GM18868 (cell line): ENCODE data around the gene RPS21.

Source experiments
- ATAC-seq: cut with Tn5 transposase; IDR thresholded peaks from one replicate; pipeline ENCODE4 v1.9.1; 2021; ENCODE audit warnings: mild to moderate bottlenecking, moderate library complexity; ENCODE audit not compliant: unreplicated experiment

Gene RPS21

GRCh38 chr20:62353289-62354030 is 33.4 kb upstream of the RPS21 start:
- ATAC-seq: no peak

DNA sequence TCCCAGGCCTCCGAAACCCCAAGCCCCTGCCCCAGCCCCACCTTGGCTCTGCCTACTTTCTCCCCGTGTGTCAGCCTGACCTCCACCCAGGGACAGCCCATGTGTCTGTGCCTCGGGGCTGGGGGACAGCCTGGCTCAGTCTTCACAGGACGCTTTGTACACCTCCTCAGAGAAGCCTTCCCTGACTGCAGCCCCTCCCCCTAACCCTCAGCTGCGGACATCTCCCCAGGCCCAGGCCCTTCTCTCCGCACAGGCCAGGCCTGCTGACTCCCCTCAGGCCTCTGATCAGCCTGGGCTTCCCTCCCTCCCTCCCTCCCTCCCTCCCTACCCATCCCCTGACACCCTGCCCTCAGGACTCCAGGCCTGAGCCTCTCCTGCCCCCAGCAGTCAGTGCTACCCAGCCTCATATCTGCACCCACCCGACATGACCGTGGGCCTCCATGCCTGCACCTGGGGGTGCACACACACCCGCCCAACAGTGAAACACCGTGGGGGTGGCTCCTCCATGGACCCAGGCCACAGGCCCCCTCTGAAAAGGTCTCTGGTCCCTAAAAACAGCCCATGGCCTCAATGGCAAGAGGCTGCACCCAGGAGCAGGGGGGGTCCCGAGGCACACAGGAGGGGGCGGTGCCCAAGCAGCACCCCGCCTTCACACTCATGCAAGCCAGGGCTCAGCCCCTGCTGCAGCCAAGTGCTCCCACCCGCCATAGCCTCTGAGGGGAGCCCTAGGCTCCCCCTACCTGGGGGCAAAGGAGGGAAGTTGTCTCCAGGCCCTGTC is 32.7 kb upstream of the RPS21 start:
- no peak for ATAC-seq

- no peak for ATAC-seq
Observed at GRCh38 chr20:62354811-62355341, 32.0 kb upstream of the RPS21 start.

DNA sequence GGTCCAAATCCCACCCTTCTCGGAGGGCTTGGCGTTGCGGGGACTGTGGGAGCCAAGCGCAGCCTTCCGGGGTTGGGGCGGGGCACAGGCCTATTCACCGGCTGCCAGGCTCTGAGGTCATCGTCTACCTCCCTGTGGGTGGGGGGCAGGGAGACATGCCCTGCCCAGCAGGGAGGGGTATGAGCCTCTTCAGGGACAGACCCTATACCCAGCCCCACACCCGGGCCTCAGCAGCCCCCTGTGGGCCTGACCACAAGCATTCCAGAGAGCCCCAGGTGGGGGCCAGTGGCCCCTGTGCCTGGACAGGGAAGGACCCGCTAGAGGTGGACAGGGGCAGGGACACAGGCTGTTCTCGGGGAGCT is 31.4 kb upstream of the RPS21 start:
- ATAC-seq: no peak

GRCh38 chr20:62355878-62356588 is 30.9 kb upstream of the RPS21 start:
- no peak for ATAC-seq

GRCh38 chr20:62356589-62357186 is 30.2 kb upstream of the RPS21 start:
- no peak for ATAC-seq

GRCh38 chr20:62357187-62357667 is 29.7 kb upstream of the RPS21 start:
- ATAC-seq: no peak

GRCh38 chr20:62357681-62358080 is 29.2 kb upstream of the RPS21 start:
- ATAC-seq: no peak

GRCh38 chr20:62358171-62359042 is 28.5 kb upstream of the RPS21 start:
- no peak for ATAC-seq

DNA sequence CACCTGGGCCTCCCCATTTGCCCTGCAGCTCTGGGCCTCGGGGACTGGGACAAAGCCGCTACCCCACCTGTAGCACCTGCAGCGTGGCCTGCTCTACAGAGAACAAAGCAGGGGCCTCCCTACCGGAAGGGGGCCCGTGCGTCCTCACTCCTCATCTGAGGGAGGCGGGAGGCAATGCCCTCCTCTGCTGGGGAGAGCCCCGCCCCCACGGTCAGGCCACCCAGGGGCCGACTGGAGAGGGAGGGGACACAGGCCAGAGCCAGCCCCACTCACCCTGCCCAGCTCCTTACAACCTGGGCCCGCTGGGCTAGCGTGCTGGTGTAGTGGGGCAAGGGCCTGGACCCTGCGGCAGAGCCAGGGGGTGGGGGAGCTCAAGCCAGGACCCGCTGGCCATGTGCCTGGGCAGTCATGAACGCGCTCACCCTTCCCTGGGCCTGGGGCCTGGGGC is 27.8 kb upstream of the RPS21 start:
- ATAC-seq: no peak

DNA sequence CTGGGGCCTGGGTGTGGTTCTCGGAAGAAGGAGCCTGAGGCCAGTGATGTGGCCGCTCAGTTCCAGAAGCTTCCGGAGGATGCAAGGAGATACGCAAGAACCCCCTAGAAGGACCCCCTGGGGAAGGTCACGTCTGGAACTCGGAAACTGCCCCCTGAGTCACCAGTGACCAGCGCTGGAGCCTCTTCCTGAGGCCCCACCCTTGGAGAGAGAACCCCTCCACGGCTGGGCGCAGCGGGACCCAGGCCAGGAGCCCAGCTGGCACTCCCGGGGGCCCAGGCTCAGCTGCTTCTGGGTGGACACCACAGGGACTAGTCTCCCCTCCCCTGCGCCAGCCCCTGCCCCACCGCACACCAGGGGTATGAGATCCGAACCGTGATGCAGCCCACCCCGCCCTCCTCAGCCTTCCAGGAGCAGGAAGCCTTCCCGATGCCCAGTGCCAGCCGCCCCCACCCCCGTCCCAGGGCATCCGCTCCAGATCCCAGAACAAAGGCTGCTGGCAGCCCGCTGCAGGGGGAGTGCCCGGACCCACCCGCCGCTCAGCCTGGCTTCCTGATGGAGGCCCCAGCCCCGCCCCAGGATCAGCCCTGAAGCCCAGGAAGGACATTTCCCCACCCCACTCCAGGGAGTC is 27.3 kb upstream of the RPS21 start:
- no peak for ATAC-seq

DNA sequence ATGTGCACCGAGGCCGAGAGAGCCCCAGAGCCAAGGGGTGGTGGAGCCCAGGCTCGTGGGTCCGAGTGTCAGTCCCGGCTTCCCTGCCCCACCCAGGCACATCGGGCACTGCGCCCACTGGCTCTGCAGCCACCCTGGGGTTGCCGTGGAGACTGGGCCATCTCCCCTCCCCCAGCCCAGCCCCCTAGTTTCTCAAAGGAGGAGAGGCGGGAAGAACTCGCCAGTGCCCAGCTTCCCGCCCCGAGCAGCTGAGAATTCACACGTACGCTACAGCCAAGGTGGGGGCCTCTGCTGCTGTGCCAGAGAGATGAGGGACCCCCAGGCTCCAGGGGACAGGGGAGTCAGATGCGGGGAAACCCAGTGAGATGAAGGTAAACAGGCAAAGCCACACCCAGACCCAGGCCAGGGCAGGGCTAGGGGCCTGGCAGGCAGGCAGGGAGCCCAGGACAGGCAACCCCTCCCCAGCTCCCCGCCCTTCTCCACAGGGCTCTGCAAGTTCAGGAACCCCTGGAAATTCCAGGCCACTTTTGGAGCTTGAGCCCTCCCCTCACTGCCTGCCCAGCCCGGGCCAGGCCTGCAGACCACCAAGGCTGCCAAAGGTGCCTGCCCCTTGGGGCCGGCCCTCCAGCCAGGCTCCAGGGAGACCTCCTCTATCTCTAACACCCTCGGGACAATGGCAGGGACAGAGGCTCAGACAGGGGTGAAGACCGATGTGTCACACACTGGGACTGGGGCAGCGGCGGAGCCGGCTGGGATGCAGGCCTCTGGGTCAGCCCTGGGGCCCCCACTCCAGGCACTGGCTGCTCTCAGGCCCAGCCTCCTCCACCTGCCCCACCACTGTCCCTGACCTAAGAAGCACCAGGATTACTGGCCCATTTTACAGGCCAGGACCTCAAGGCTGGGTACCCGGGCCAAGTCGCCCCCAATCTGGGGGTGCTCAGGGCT is 25.8 kb upstream of the RPS21 start:
- ATAC-seq: no peak

DNA sequence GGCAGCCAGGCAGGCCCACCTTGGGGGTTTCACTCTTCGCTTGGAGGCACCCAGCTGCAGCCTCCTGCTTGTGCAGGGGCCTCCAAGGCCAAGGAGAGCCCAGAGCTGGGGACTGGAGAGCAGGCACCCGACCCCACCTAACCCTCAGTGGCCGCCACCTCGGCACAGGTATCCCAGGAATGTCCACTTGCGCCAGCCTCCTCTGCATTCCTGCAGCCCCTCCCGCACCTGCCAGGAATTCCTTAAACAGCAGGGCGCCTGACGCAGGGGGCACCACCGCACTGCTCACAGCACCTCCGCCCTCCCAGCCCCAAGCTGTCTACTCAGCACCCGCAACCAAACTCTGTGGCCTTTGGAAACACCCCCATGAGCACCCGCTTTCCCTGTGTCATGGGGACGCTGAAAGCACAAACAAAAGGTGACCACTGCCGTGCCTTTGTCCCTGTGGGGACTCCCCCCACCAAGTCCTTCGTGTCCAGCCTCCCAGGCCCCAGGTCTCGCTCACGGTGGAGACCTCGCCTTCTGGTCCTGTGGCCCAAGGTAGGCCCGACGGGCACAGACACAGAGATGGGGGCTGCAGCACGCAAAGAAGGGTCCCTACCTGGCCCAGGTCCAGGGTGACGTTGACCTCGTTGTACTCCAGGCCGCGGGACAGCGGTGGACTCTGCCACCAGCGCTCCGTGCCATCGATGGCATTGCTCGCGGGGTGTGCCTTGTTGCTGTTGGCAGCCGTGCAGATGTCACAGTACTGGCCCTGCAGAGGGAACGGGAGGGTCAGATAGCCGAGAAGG is 24.9 kb upstream of the RPS21 start:
- ATAC-seq: no peak

DNA sequence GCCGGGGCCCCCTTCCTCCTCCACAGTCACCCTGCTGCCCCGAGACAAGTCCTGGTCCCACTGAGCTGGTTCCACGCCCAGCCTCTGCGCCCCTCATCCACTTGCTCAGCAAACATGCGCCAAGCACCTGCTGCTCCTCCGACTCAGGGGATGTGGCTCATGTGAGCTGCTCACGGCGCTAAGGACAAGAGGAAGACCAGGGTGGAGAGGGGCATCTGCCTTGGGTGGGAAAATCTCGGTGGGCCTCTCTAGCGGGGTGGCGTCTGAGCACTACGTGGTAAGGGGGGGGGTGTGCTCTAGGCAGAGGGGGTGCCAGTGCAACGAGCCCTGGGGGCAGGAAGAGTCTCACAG is 24.3 kb upstream of the RPS21 start:
- ATAC-seq: no peak

DNA sequence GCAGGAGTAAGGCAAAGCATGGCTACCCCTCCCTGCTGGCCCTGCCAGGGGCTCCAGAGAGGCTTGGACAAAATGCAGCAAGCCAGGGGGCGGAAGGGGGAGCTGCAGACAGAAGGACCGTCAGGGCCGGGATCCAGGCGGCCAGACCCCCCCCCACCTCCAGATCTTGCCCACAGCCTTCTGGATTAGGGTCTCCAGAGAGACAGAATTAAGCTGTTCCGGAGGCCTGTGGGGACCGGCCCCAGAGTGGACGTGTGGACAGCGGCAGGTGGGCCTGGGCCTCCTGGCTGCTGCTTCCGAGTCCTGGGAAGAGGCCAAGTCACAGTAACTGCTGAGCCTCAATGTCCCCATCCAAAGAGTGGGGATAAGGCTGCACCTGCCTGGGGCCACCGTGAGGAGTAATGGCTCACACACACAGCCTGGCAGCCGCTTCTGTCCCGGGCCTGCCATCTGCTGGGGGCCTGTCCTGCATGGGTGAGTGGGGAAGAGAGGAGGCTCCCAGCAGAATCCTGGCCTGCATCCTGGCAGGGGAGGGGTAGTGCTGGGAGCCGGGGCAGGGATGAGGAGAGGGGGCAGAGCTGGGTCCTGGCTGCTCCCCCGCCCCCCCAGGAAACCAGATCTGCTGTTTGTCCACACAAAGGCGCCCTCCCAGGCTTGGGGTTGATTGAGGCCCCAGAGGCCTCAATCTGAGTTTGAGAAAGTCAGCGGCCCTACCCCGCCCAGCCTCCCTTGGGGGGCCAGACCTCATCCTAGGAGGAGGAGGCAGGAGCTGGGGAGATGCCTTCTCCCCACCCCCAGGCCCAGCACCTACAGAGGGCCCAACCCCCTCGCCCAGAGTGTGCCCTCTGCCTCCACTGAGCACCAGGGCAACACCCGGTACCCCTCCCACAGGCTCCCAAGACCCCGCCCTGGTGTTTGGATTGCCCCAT is 23.6 kb upstream of the RPS21 start:
- no peak for ATAC-seq

- ATAC-seq: no peak
Observed at GRCh38 chr20:62363920-62364851, 22.7 kb upstream of the RPS21 start.
